HCT116 (cell line): ENCODE measurements around the gene ZFP1. TPM values are rescaled to one million over a fixed set of nuclear protein-coding genes. Genes with fewer than 3 reads are reported as not detected.
"Not testable (repeated sequence)": the region's sequence is repeated elsewhere in the genome, so short reads cannot be mapped to it uniquely, and the experiment has no call there.

Experiments used
- ATAC-seq: fragments of 200-7000 bp; cut with Tn5 transposase; 2 replicates; pipeline ENCODE4 v1.9.1; 2020; ENCODE audit warnings: mild to moderate bottlenecking, moderate library complexity
- BruUV-seq: library from RNA; stranded (reverse); fragments of 400-500 nt; replicated peaks from 2 replicates; lab custom pipeline; 2021; lab: Mats Ljungman, UMichigan
- CTCF ChIA-PET: fragments of 300-600 bp; sonication (Branson Sonifier 250); formaldehyde crosslinking; loops from one replicate; lab custom pipeline; 2021; ENCODE audit warnings: antibody characterized with exemption; lab: Charles Lee
- POLR2A ChIA-PET: fragments of 300-600, 350-600 bp; sonication (Branson Sonifier 250); formaldehyde crosslinking; loops from one replicate; lab custom pipeline; 2021; ENCODE audit warnings: antibody characterized with exemption; lab: Charles Lee
- RAD21 ChIA-PET, 2 experiments: fragments of 300-600 bp; sonication (Branson Sonifier 250); formaldehyde crosslinking; loops; one replicate each; lab custom pipeline; 2023; ENCODE audit warnings: low total read pairs in 2 of 2; ENCODE audit not compliant: uncharacterized antibody in 2 of 2, unreplicated experiment in 2 of 2, low non-redundant PET in 1 of 2; lab: Charles Lee
- DNase-seq: peaks from one replicate; pipeline ENCODE4 v3.0.0-alpha.2; 2010; ENCODE audit warnings: low read depth, low spot score
- H2AFZ ChIP-seq: fragments of 200-600 bp; shearing (Covaris generic), sonication (generic); 2 replicates; pipeline ENCODE4 v1.6.1; 2017; ENCODE audit warnings: low read depth, mixed run types, mixed read lengths, antibody characterized with exemption, low read length; ENCODE audit not compliant: poor library complexity, severe bottlenecking
- H3K27ac ChIP-seq: 2 replicates; pipeline ENCODE4 v1.5.1; 2012; ENCODE audit warnings: low read depth, low read length
- H3K27me3 ChIP-seq: fragments of 200-600 bp; sonication (generic); 2 replicates; pipeline ENCODE4 v1.6.1; 2016; ENCODE audit warnings: mixed run types, low read length, mixed read lengths; ENCODE audit not compliant: insufficient read depth
- H3K36me3 ChIP-seq, 2 experiments: fragments of 200-500 bp in 1 of 2; fragments of 200-600 bp in 1 of 2; sonication (Bioruptor generic) in 1 of 2; sonication (generic) in 1 of 2; 2 replicates each; pipeline versions ENCODE4 v1.5.1 to v1.6.1; 2014 to 2016; ENCODE audit warnings: low read length in 2 of 2, inconsistent platforms in 1 of 2, mixed read lengths in 1 of 2, mixed run types in 1 of 2; ENCODE audit not compliant: insufficient read depth in 2 of 2, control insufficient read depth in 1 of 2
- H3K4me1 ChIP-seq, 2 experiments: fragments of 200-600 bp in 1 of 2; sonication (generic) in 1 of 2; 2 replicates each; pipeline versions ENCODE4 v1.5.1 to v1.6.1; 2012 to 2017; ENCODE audit warnings: low read length in 2 of 2, inconsistent platforms in 1 of 2, mild to moderate bottlenecking in 1 of 2, mixed read lengths in 1 of 2, mixed run types in 1 of 2, moderate library complexity in 1 of 2; ENCODE audit not compliant: insufficient read depth in 2 of 2, control insufficient read depth in 1 of 2
- H3K4me2 ChIP-seq: fragments of 200-600 bp; sonication (generic); 2 replicates; pipeline ENCODE4 v1.6.1; 2017; ENCODE audit warnings: mixed run types, low read length, mixed read lengths
- H3K4me3 ChIP-seq, 2 experiments: fragments of 200-600 bp in 1 of 2; sonication (generic) in 1 of 2; replicated peaks in 1 of 2; 2 replicates each; pipeline ENCODE4 v1.5.1; 2011 to 2016; ENCODE audit warnings: low read length in 2 of 2, control low read depth in 1 of 2, low read depth in 1 of 2, mild to moderate bottlenecking in 1 of 2, mixed read lengths in 1 of 2, mixed run types in 1 of 2
- H3K79me2 ChIP-seq: fragments of 200-600 bp; sonication (generic); 2 replicates; pipeline ENCODE4 v1.6.1; 2017; ENCODE audit warnings: mild to moderate bottlenecking, mixed run types, low read length, moderate library complexity, mixed read lengths; ENCODE audit not compliant: insufficient read depth
- H3K9ac ChIP-seq: fragments of 200-600 bp; sonication (generic); 2 replicates; pipeline ENCODE4 v1.6.1; 2016; ENCODE audit warnings: low read length, mixed read lengths
- H3K9me2 ChIP-seq: fragments of 200-600 bp; sonication (generic), shearing (Covaris generic); 2 replicates; pipeline ENCODE4 v1.6.1; 2017; ENCODE audit warnings: mixed run types, mild to moderate bottlenecking, moderate library complexity; ENCODE audit not compliant: insufficient read depth
- H3K9me3 ChIP-seq, 2 experiments: fragments of 200-500 bp in 1 of 2; fragments of 200-600 bp in 1 of 2; sonication (Bioruptor generic) in 1 of 2; sonication (generic) in 1 of 2; 2 replicates each; pipeline ENCODE4 v1.6.1; 2014 to 2017; ENCODE audit warnings: low read length in 2 of 2, mixed read lengths in 2 of 2, inconsistent platforms in 1 of 2, low read depth in 1 of 2, mild to moderate bottlenecking in 1 of 2, mixed run types in 1 of 2, moderate library complexity in 1 of 2; ENCODE audit not compliant: control insufficient read depth in 1 of 2, insufficient read depth in 1 of 2
- H4K20me1 ChIP-seq: fragments of 200-600 bp; sonication (generic), shearing (Covaris generic); 2 replicates; pipeline ENCODE4 v1.6.1; 2017; ENCODE audit warnings: mixed run types, mild to moderate bottlenecking, moderate library complexity; ENCODE audit not compliant: insufficient read depth
- intact Hi-C: fragments of 100-400 bp; cut with micrococcal nuclease; formaldehyde crosslinking; loops from 2 replicates; pipeline ENCODE4 v1.10.0; 2022
- total RNA-seq: library from RNA; stranded (reverse); gene quantifications from one replicate; pipeline ENCODE4 v1.2.1, GENCODE V29; 2021; ENCODE audit not compliant: unreplicated experiment

The ZFP1 gene
- total RNA-seq, 1 experiment from 2014 or later = 12.8 TPM

DNA sequence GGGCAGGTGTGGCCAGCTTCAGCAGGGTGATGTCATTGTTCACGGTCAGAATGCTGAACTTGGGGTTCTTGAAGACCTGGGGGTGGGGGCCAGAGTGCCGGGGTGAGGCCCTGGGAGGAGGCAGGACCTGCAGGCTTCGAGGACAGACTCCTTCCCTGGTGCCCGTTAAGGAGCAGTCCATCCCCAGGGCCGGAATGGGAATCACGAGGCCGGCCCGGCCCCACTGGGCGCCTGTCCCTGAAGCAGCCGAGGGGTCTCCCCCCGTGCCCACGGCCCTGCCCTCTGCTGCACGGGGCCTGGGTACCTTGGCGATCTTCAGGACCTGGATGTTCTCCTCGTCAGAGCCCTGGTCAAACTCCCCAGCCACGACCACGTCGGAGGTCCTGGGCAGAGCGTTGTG lies 57.1 kb downstream of the ZFP1 start:
- H2AFZ ChIP-seq, H3K4me1 ChIP-seq, H3K79me2 ChIP-seq, H3K36me3 ChIP-seq, H4K20me1 ChIP-seq, H3K4me2 ChIP-seq, RAD21 ChIA-PET, BruUV-seq, POLR2A ChIA-PET, H3K27ac ChIP-seq, H3K9me2 ChIP-seq, CTCF ChIA-PET, H3K27me3 ChIP-seq, DNase-seq, ATAC-seq, intact Hi-C loops, H3K9ac ChIP-seq, H3K4me3 ChIP-seq, H3K9me3 ChIP-seq: not testable (repeated sequence)

GRCh38 chr16:75205961-75206748 lies 57.8 kb downstream of the ZFP1 start:
- H3K4me1 ChIP-seq, BruUV-seq, H3K36me3 ChIP-seq, RAD21 ChIA-PET, H3K79me2 ChIP-seq, H3K4me3 ChIP-seq, CTCF ChIA-PET, intact Hi-C loops, ATAC-seq, H3K27ac ChIP-seq, H3K9me2 ChIP-seq, H3K9me3 ChIP-seq, H3K9ac ChIP-seq, DNase-seq, H3K4me2 ChIP-seq, H4K20me1 ChIP-seq, H2AFZ ChIP-seq, H3K27me3 ChIP-seq: not testable (repeated sequence)
- POLR2A ChIA-PET = interaction anchor here (1.0 kb wide), 1 partner anchor 19 kb away, joined by 4 read pairs; no protein-coding TSS in a partner anchor
